H9 (cell line): Measurements from ENCODE around the gene CTSW. TPM values are rescaled to one million over a fixed set of nuclear protein-coding genes. Genes with fewer than 3 reads are reported as not detected.
A peak's percentile ranks its signal among the peaks of the same experiment; 100 is the strongest.

Experiments
- DNase-seq: peaks from one replicate; pipeline ENCODE4 v3.0.0-alpha.2; 2017
- H2AFZ ChIP-seq: one replicate; pipeline ENCODE4 v1.6.1; 2013; ENCODE audit warnings: mild to moderate bottlenecking, low read length, control low read depth, moderate library complexity
- H2AK5ac ChIP-seq: 2 replicates; pipeline ENCODE4 v1.6.1; 2013; ENCODE audit warnings: low read length, control low read depth, mixed read lengths; ENCODE audit not compliant: insufficient read length
- H2BK120ac ChIP-seq: one replicate; pipeline ENCODE4 v1.6.1; 2013; ENCODE audit warnings: low read depth, mild to moderate bottlenecking, low read length, control low read depth, inconsistent platforms; ENCODE audit not compliant: poor library complexity, severe bottlenecking
- H2BK12ac ChIP-seq: 2 replicates; pipeline ENCODE4 v1.6.1; 2013; ENCODE audit warnings: low read length, control low read depth, mixed read lengths, low read depth; ENCODE audit not compliant: insufficient read length
- H2BK15ac ChIP-seq: 2 replicates; pipeline ENCODE4 v1.6.1; 2013; ENCODE audit warnings: low read depth, low read length, control low read depth
- H2BK20ac ChIP-seq: one replicate; pipeline ENCODE4 v1.6.1; 2013; ENCODE audit warnings: low read depth, mild to moderate bottlenecking, low read length, control low read depth, inconsistent platforms; ENCODE audit not compliant: poor library complexity, severe bottlenecking
- H2BK5ac ChIP-seq: 2 replicates; pipeline ENCODE4 v1.6.1; 2013; ENCODE audit warnings: low read length, control low read depth, mixed read lengths; ENCODE audit not compliant: insufficient read length
- H3K14ac ChIP-seq: 2 replicates; pipeline ENCODE4 v1.6.1; 2013; ENCODE audit warnings: low read length, control low read depth; ENCODE audit not compliant: insufficient read depth
- H3K18ac ChIP-seq: 2 replicates; pipeline ENCODE4 v1.6.1; 2013; ENCODE audit warnings: low read depth, mild to moderate bottlenecking, mixed read lengths, low read length, control low read depth; ENCODE audit not compliant: insufficient read length
- H3K23ac ChIP-seq: 2 replicates; pipeline ENCODE4 v1.6.1; 2013; ENCODE audit warnings: low read length, control low read depth, mixed read lengths, low read depth; ENCODE audit not compliant: insufficient read length
- H3K23me2 ChIP-seq: 2 replicates; pipeline ENCODE4 v1.6.1; 2013; ENCODE audit warnings: low read depth, mild to moderate bottlenecking, mixed read lengths, low read length, control low read depth; ENCODE audit not compliant: insufficient read length, poor library complexity, severe bottlenecking
- H3K27ac ChIP-seq: 2 replicates; pipeline ENCODE4 v1.5.1; 2013; ENCODE audit warnings: low read length, control low read depth, mixed read lengths, low read depth; ENCODE audit not compliant: insufficient read length
- H3K27me3 ChIP-seq: 2 replicates; pipeline ENCODE4 v1.6.1; 2013; ENCODE audit warnings: low read length, control low read depth, inconsistent platforms; ENCODE audit not compliant: insufficient read depth
- H3K4ac ChIP-seq: 2 replicates; pipeline ENCODE4 v1.6.1; 2013; ENCODE audit warnings: low read depth, mild to moderate bottlenecking, control low read depth, inconsistent platforms, low read length, moderate library complexity
- H3K4me1 ChIP-seq: 2 replicates; pipeline ENCODE4 v1.6.1; 2013; ENCODE audit warnings: low read length, control low read depth, inconsistent platforms; ENCODE audit not compliant: insufficient read depth
- H3K4me2 ChIP-seq: 2 replicates; pipeline ENCODE4 v1.6.1; 2013; ENCODE audit warnings: low read length, control low read depth, mixed read lengths; ENCODE audit not compliant: insufficient read length, insufficient read depth
- H3K56ac ChIP-seq: 2 replicates; pipeline ENCODE4 v1.6.1; 2013; ENCODE audit warnings: low read depth, mild to moderate bottlenecking, mixed read lengths, low read length, control low read depth; ENCODE audit not compliant: insufficient read length
- H3K79me1 ChIP-seq: 2 replicates; pipeline ENCODE4 v1.6.1; 2013; ENCODE audit warnings: low read depth, mild to moderate bottlenecking, moderate library complexity, low read length, control low read depth, inconsistent platforms; ENCODE audit not compliant: insufficient read depth, poor library complexity, severe bottlenecking
- H3K79me2 ChIP-seq: 2 replicates; pipeline ENCODE4 v1.6.1; 2013; ENCODE audit warnings: low read length, control low read depth, inconsistent platforms; ENCODE audit not compliant: insufficient read depth
- H3K9ac ChIP-seq: 2 replicates; pipeline ENCODE4 v1.6.1; 2013; ENCODE audit warnings: low read length, control low read depth, mixed read lengths; ENCODE audit not compliant: insufficient read length; ENCODE audit errors: extremely low read depth
- H3K9me3 ChIP-seq: one replicate; pipeline ENCODE4 v1.6.1; 2013; ENCODE audit warnings: low read depth, low read length, inconsistent platforms; ENCODE audit not compliant: control insufficient read depth
- H3T11ph ChIP-seq: one replicate; pipeline ENCODE4 v1.6.1; 2013; ENCODE audit warnings: mild to moderate bottlenecking, low read length, control low read depth, inconsistent platforms
- H4K20me1 ChIP-seq: one replicate; pipeline ENCODE4 v1.6.1; 2013; ENCODE audit not compliant: control insufficient read depth, insufficient read length, insufficient read depth
- H4K5ac ChIP-seq: 2 replicates; pipeline ENCODE4 v1.6.1; 2013; ENCODE audit warnings: low read depth, mild to moderate bottlenecking, mixed read lengths, low read length, control low read depth; ENCODE audit not compliant: insufficient read length
- H4K8ac ChIP-seq: replicated peaks from 2 replicates; pipeline ENCODE4 v1.6.1; 2013; ENCODE audit warnings: low read length, control low read depth, mixed read lengths, low read depth; ENCODE audit not compliant: insufficient read length
- H4K91ac ChIP-seq: 2 replicates; pipeline ENCODE4 v1.6.1; 2013; ENCODE audit warnings: low read depth, mild to moderate bottlenecking, moderate library complexity, mixed read lengths, low read length, control low read depth; ENCODE audit not compliant: insufficient read length
- H3K27ac Mint-ChIP-seq, 3 experiments: 2 replicates in 2 of 3; 3 replicates in 1 of 3; pipeline ENCODE4 v1.8.0; 2020 to 2021; ENCODE audit warnings: mixed read lengths in 3 of 3, mild to moderate bottlenecking in 1 of 3, moderate library complexity in 1 of 3
- H3K27me3 Mint-ChIP-seq: 2 replicates; pipeline ENCODE4 v1.8.0; 2021; ENCODE audit warnings: low read depth, mild to moderate bottlenecking, moderate library complexity, mixed read lengths
- H3K36me3 Mint-ChIP-seq, 3 experiments: 2 replicates in 2 of 3; 3 replicates in 1 of 3; pipeline ENCODE4 v1.8.0; 2020 to 2021; ENCODE audit warnings: low read depth in 3 of 3, mixed read lengths in 3 of 3; ENCODE audit not compliant: insufficient read depth in 1 of 3
- H3K4me1 Mint-ChIP-seq, 2 experiments: 2 replicates each; pipeline ENCODE4 v1.8.0; 2020; ENCODE audit warnings: mixed read lengths in 2 of 2
- H3K4me3 Mint-ChIP-seq, 2 experiments: 2 replicates in 1 of 2; 3 replicates in 1 of 2; pipeline ENCODE4 v1.8.0; 2020 to 2021; ENCODE audit warnings: mild to moderate bottlenecking in 2 of 2, mixed read lengths in 2 of 2, moderate library complexity in 1 of 2
- H3K9me3 Mint-ChIP-seq, 2 experiments: 2 replicates in 1 of 2; 3 replicates in 1 of 2; pipeline ENCODE4 v1.8.0; 2020; ENCODE audit warnings: mild to moderate bottlenecking in 2 of 2, mixed read lengths in 2 of 2, moderate library complexity in 1 of 2
- WGBS: extraction: QIAGEN DNeasy Blood & Tissue Kit; methylation state at CpG from one replicate; pipeline ENCODE4 v1.1.7; 2013; ENCODE audit warnings: missing lambda C conversion rate, low lambda C conversion rate, mixed read lengths; ENCODE audit not compliant: insufficient read length; ENCODE audit errors: extremely low coverage; 5-methylcytosine and 5-hydroxymethylcytosine counted together
- total RNA-seq: library from RNA; stranded (reverse); gene quantifications from 2 replicates; pipeline ENCODE4 v1.2.1, GENCODE V29; 2021
- TF ChIP-seq, protein P1 (sequence below): fragments of 200-600 bp; sonication (generic); conservative IDR thresholded peaks from 3 replicates; pipeline ENCODE4 v1.8.0; 2021; ENCODE audit warnings: antibody characterized with exemption, mild to moderate bottlenecking

CTSW gene
- total RNA-seq, 1 experiment from 2014 or later = not detected

DNA sequence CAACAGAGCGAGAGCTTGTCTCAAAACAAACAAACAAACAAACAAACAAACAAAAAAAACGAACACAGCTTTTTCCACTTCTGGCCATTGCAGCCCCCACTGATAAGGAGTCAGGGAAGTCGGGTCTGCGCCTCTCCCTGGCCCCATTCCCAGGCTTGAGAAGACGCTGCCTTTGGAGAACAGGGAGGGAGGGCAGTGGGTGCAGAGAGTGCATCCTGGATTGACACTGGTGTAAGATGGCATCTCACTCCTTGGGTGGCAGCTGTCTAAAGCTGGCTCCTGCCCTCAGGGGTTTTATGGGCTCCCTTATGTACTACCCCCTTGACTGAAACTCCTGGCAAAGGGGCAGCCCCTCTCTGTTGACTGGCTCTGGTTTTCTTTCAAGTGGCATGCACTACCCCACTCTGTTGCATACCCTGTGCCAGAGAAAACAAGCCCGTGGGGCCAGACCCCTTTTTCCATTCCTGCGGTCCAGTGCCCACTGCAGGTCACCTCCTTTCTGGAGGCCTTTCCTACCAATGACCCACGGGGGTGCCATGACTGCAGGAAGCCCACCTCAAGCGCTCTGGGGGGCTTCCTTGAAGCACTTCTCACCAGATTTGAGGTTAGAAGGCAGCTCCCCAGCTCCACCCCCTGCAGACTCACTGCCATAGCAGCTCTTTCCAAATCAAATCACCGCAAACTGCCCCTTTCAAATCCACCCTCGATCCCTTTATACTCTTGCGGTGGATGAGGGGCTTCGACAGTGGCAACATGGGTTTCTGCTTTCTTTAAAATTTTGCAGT lies 52.3 kb downstream of the CTSW start:
- Mint-ChIP-seq H3K9me3 (no peaks in the 10 kb centered on the region), H3K36me3 (no peaks in the 10 kb centered on the region), H3K4me3 (no peak overlapping the region; a peak in 1 of 5 replicates), H3K27ac (peak overlapping the region in 1 of 3 experiments; percentile 24; a peak in 1 of 7 replicates), H3K4me1 (peaks cover 10 to 36% of the 10 kb centered on the region in 2 experiments), H3K27me3 (no peaks in the 10 kb centered on the region)
- no peak overlapping the region for H3K4me2 ChIP-seq
- H2BK15ac ChIP-seq = no peak overlapping the region
- no peak overlapping the region for H2BK20ac ChIP-seq
- H2AK5ac ChIP-seq = no peak overlapping the region
- no peak overlapping the region for H3K9ac ChIP-seq
- H3K4me1 ChIP-seq = no peaks in the 10 kb centered on the region
- H3K79me1 ChIP-seq = no peaks in the 10 kb centered on the region
- H3K79me2 ChIP-seq = no peaks in the 10 kb centered on the region
- H4K5ac ChIP-seq = no peak overlapping the region
- H3K27me3 ChIP-seq = no peaks in the 10 kb centered on the region
- H4K91ac ChIP-seq = no peak overlapping the region
- no peak overlapping the region for H3T11ph ChIP-seq
- H2BK12ac ChIP-seq = no peak overlapping the region
- no peak overlapping the region for H3K56ac ChIP-seq
- no peak overlapping the region for H3K14ac ChIP-seq
- no peaks in the 10 kb centered on the region for H3K23me2 ChIP-seq
- H2AFZ ChIP-seq = no peak overlapping the region
- H3K4ac ChIP-seq = no peak overlapping the region
- H3K27ac ChIP-seq = no peak overlapping the region
- no peak overlapping the region for H3K18ac ChIP-seq
- no peaks in the 10 kb centered on the region for H3K9me3 ChIP-seq
- no CpG with 5 or more reads among the region's 13 CpGs for WGBS
- no peaks in the 10 kb centered on the region for H4K20me1 ChIP-seq
- TF ChIP-seq, protein P1, sequence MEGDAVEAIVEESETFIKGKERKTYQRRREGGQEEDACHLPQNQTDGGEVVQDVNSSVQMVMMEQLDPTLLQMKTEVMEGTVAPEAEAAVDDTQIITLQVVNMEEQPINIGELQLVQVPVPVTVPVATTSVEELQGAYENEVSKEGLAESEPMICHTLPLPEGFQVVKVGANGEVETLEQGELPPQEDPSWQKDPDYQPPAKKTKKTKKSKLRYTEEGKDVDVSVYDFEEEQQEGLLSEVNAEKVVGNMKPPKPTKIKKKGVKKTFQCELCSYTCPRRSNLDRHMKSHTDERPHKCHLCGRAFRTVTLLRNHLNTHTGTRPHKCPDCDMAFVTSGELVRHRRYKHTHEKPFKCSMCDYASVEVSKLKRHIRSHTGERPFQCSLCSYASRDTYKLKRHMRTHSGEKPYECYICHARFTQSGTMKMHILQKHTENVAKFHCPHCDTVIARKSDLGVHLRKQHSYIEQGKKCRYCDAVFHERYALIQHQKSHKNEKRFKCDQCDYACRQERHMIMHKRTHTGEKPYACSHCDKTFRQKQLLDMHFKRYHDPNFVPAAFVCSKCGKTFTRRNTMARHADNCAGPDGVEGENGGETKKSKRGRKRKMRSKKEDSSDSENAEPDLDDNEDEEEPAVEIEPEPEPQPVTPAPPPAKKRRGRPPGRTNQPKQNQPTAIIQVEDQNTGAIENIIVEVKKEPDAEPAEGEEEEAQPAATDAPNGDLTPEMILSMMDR = no peak
- no peak overlapping the region for H3K23ac ChIP-seq
- DNase-seq = no peak
- H4K8ac ChIP-seq = no peak overlapping the region
- no peak overlapping the region for H2BK120ac ChIP-seq
- no peak overlapping the region for H2BK5ac ChIP-seq
